Heart right ventricle (tissue), 16 donors: ENCODE data around the gene OGFRL1. TPM values are rescaled to one million over a fixed set of nuclear protein-coding genes. Genes with fewer than 3 reads are reported as not detected.

Source experiments
- ATAC-seq, 8 donors: fragments of 200-7000 bp; cut with Tn5 transposase; one replicate each; pipeline ENCODE4 v1.9.1; 2020; ENCODE audit warnings: mild to moderate bottlenecking in 8 of 8, moderate library complexity in 8 of 8, moderate number of reproducible peaks in 1 of 8
- DNase-seq, 2 donors: peaks; one replicate each; pipeline ENCODE4 v3.0.0-alpha.2; 2020
- H3K27ac ChIP-seq, 10 donors: fragments of 200-600 bp; sonication (generic) in 2 of 10; one replicate each; pipeline versions ENCODE4 v1.5.0 to v1.8.0; 2020 to 2022; ENCODE audit warnings: mild to moderate bottlenecking in 3 of 10
- H3K27me3 ChIP-seq, 7 donors: fragments of 200-600 bp; one replicate each; pipeline ENCODE4 v1.8.0; 2021 to 2022; ENCODE audit warnings: mild to moderate bottlenecking in 2 of 7
- H3K36me3 ChIP-seq, 9 donors: fragments of 200-600 bp; sonication (generic) in 1 of 9; one replicate each; pipeline versions ENCODE4 v1.5.0 to v1.8.0; 2020 to 2022; ENCODE audit warnings: mild to moderate bottlenecking in 2 of 9
- H3K4me1 ChIP-seq, 9 donors: fragments of 200-600 bp; sonication (generic) in 1 of 9; one replicate each; pipeline versions ENCODE4 v1.5.0 to v1.8.0; 2020 to 2022; ENCODE audit warnings: mild to moderate bottlenecking in 4 of 9
- H3K4me3 ChIP-seq, 10 donors: fragments of 200-600 bp; sonication (generic) in 2 of 10; one replicate each; pipeline versions ENCODE4 v1.5.0 to v1.8.0; 2020 to 2022; ENCODE audit warnings: mild to moderate bottlenecking in 7 of 10, moderate library complexity in 2 of 10
- H3K9me3 ChIP-seq, 11 donors: fragments of 200-600 bp in 10 of 11; sonication (generic) in 2 of 11; one replicate each; pipeline versions ENCODE4 v1.5.0 to v1.8.0; 2013 to 2022; ENCODE audit warnings: mild to moderate bottlenecking in 2 of 11, control low read depth in 1 of 11, moderate library complexity in 1 of 11
- WGBS, 2 donors: extraction: QIAGEN DNeasy Blood & Tissue Kit; methylation state at CpG; one replicate each; pipeline ENCODE4 v1.1.7; 2013; ENCODE audit warnings: inconsistent platforms in 1 of 2; 5-methylcytosine and 5-hydroxymethylcytosine counted together
- intact Hi-C, 10 donors: fragments of 100-400 bp; cut with DNase I; formaldehyde crosslinking; loops; one replicate each; pipeline versions ENCODE4 v1.11.1 to v1.14.2; 2022
- polyA plus RNA-seq, 2 donors: library from polyadenylated mRNA; stranded (reverse); fragments of 200-250 nt; gene quantifications; one replicate each; pipeline ENCODE4 v1.2.3, GENCODE V29; 2013
- total RNA-seq, 10 donors: library from RNA; stranded (reverse); fragmentation: NEBNext Ultra II Directional in 3 of 10; extraction: Animal tissue kit (Norgen Biotek cat#: 25700) in 3 of 10; gene quantifications; one replicate each; pipeline versions ENCODE4 v1.2.1 to v1.2.4, GENCODE V29; 2021 to 2023
- TF ChIP-seq, protein P1 (sequence below), 9 donors: fragments of 200-600 bp; sonication (generic) in 2 of 9; IDR thresholded peaks; one replicate each; pipeline versions ENCODE4 v1.5.0 to v1.8.0; 2021 to 2022; ENCODE audit warnings: antibody characterized with exemption in 9 of 9, mild to moderate bottlenecking in 5 of 9, moderate library complexity in 1 of 9
- donor health status: Arrhythmogenic right ventricular cardiomyopathy.
- donor health status: ischemic (EF 13 %, LVEDD 7.1; RV severe dilation, severe dysfunction).
- donor health status: healthy with polysubstance abuse.
- donor health status: DM: no; HTN: yes; CAD: no.
- donor health status: DM: no; HTN: no; CAD: no.
- donor health status: ischemic (EF 25% LVEDD 6.9; RV normal size, moderate dysfunction).
- donor health status: ischemic (EF 25% LVEDD 5.7; RV mildly dilated, moderate dysfunction).
- donor health status: healthy.
- donor health status: DM: yes; HTN: yes; CAD: no.
- donor health status: Ischemic cardiomyopathy.
- donor health status: ischemic (EF 35%, LVEDD 5.7; RV mildly dilated, moderate dysfunction).
- donor health status: nonischemic (EF 11% LVEDD 7.7; RV severe dilation, severe dysfunction).
- donor health status: DM: yes; HTN: yes; CAD: no.
- donor health status: PGD.
- donor health status: ischemic (EF 29% LVEDD 5.4; RV normal size, mild dysfunction).
- donor health status: nonischemic (EF 23%, LVEDD 6.1; RV moderate dilation, normal function).

The OGFRL1 gene
- total and polyA plus RNA-seq, 12 donors, result 2.4 to 12.9 (median 7.6) TPM

DNA sequence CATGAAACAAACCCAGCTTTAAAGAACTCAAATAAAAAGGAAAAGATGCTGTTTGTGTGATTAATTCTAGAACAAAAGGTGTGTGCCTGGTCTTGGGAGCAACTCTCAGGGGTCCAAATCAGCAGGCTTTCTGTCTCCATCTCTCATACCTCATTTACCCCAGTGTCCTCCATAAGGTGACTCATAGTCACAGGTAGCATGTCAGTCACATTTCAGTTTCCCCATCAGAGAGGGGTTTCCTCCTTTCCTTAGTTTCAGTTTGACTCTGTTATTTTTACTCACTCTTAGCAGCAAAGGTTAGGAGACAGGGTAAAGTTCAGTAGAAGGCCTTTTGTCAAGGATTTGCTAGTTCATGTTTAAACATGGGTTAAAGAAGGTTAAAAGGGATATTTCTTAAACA lies 46.2 kb downstream of the OGFRL1 start:
- Histone ChIP-seq H3K27me3 (no peaks in the 10 kb centered on the region), H3K4me1 (peaks cover 0 to 12% (median 0%) of the 10 kb centered on the region in 9 donors), H3K4me3 (no peak overlapping the region), H3K27ac (no peak overlapping the region), H3K9me3 (peaks cover 0 to 6% (median 0%) of the 10 kb centered on the region in 11 donors), H3K36me3 (no peaks in the 10 kb centered on the region)
- intact Hi-C loops, result loop anchor here in 1 of 10 donors (5.0 kb wide), 1 partner anchor 42 kb away; no protein-coding TSS in a partner anchor
- no peak for ATAC-seq
- DNase-seq, result no peak
- TF ChIP-seq, protein P1, sequence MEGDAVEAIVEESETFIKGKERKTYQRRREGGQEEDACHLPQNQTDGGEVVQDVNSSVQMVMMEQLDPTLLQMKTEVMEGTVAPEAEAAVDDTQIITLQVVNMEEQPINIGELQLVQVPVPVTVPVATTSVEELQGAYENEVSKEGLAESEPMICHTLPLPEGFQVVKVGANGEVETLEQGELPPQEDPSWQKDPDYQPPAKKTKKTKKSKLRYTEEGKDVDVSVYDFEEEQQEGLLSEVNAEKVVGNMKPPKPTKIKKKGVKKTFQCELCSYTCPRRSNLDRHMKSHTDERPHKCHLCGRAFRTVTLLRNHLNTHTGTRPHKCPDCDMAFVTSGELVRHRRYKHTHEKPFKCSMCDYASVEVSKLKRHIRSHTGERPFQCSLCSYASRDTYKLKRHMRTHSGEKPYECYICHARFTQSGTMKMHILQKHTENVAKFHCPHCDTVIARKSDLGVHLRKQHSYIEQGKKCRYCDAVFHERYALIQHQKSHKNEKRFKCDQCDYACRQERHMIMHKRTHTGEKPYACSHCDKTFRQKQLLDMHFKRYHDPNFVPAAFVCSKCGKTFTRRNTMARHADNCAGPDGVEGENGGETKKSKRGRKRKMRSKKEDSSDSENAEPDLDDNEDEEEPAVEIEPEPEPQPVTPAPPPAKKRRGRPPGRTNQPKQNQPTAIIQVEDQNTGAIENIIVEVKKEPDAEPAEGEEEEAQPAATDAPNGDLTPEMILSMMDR (IDR thresholded peaks at IDR 0.05), result no peak

DNA sequence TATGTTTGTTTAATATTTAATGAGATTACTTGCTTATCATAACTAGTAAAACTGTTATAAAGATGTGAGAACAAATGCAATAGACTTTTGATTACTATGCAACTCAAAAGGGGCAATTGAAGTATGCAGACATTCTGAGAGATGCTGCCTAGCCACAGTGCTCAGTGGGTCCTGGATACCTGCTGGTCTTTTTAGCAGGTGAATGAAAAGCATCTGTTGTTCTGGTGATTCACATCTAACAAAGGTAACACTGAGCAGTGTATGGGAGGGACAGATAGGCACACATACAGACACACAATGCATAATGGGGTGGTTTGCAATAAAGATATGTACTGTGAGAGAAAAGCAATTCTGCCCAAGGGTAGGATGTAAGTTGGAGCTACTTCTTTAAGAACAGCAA lies 46.9 kb downstream of the OGFRL1 start:
- DNase-seq (no peak), ATAC-seq (no peak)
- no peaks in the 10 kb centered on the region for H3K27me3 ChIP-seq
- H3K4me3 ChIP-seq, result no peak overlapping the region
- no peaks in the 10 kb centered on the region for H3K36me3 ChIP-seq
- intact Hi-C loops, result loop anchor here in 1 of 10 donors (5.0 kb wide), 1 partner anchor 43 kb away; no protein-coding TSS in a partner anchor
- H3K9me3 ChIP-seq, result peaks cover 0 to 6% (median 0%) of the 10 kb centered on the region in 11 donors
- peaks cover 0 to 12% (median 0%) of the 10 kb centered on the region in 9 donors for H3K4me1 ChIP-seq
- TF ChIP-seq, protein P1 (IDR thresholded peaks at IDR 0.05), result no peak
- no peak overlapping the region for H3K27ac ChIP-seq

DNA sequence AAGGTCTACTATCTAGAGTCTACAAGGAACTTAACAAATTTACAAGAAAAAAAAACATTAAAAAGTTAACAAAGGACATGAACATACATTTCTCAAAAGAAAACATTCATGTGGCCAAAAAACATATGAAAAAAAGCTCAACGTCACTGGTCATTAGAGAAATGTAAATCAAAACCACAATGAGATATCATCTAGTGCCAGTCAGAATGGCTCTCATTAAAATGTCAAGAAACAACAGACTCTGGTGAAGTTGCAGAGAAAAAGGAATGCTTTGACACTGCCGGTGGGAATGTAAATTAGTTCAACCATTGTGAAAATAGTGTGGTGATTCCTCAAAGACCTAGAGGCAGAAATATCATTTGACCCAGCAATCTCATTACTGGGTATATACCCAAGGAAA lies 48.3 kb downstream of the OGFRL1 start:
- Histone ChIP-seq H3K4me1 (peaks cover 0 to 12% (median 0%) of the 10 kb centered on the region in 9 donors), H3K36me3 (no peaks in the 10 kb centered on the region), H3K4me3 (no peak overlapping the region), H3K27ac (no peak overlapping the region), H3K27me3 (no peaks in the 10 kb centered on the region), H3K9me3 (peaks cover 0 to 6% (median 0%) of the 10 kb centered on the region in 11 donors)
- no peak for ATAC-seq
- TF ChIP-seq, protein P1 (IDR thresholded peaks at IDR 0.05), result no peak
- DNase-seq, result no peak
- intact Hi-C loops, result loop anchor here in 1 of 10 donors (5.0 kb wide), 1 partner anchor 45 kb away; no protein-coding TSS in a partner anchor
- 84 to 88% methylated on average over 2 of the region's 2 CpGs for WGBS, 2 donors

DNA sequence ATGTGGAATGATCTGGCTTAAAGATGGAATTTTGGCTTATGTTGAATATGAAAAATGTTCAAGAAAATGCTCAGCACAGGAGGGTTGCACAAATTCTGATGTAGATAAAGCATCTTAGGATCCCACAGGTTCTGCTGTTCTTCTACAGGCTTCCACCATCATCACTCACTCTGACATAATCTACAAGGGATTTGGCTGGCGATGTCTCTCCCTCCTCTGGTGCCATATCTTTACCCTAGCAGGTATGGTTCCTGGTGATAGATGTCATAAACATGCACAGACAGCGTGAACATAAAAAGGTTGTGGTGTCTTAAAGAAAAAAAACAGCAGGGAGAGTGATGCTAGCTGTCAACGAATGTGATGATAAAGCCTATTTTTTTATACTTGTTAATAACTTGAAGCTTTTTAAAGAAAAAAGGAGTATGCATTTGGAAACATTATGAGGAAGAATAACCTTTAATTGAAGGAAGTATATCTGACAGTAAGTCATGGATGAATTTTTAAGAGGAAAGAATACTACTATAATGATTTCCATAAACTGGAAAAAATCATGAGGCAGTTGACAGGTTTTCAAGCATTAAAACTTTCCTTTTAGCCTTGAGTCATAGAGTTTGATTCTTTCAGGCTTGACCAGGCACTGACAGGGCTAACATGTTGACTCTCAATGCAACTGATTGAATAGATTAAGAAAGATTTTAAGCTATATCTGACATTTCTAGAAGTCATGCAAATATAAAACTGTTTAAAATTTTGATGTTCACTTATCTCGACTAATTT lies 50.1 kb downstream of the OGFRL1 start:
- no peak for ATAC-seq
- H3K9me3 ChIP-seq, result peaks cover 0 to 6% (median 0%) of the 10 kb centered on the region in 11 donors
- H3K36me3 ChIP-seq, result no peaks in the 10 kb centered on the region
- DNase-seq, result no peak
- peaks cover 0 to 26% (median 10%) of the 10 kb centered on the region in 9 donors for H3K4me1 ChIP-seq
- WGBS, 2 donors, result 86 to 88% methylated on average over 4 of the region's 4 CpGs
- intact Hi-C loops, result loop anchor here in 1 of 10 donors (5.0 kb wide), 1 partner anchor 46 kb away; no protein-coding TSS in a partner anchor
- no peak overlapping the region for H3K4me3 ChIP-seq
- no peak overlapping the region for H3K27ac ChIP-seq
- no peaks in the 10 kb centered on the region for H3K27me3 ChIP-seq
- TF ChIP-seq, protein P1 (IDR thresholded peaks at IDR 0.05), result no peak
